ENCODE results near the gene PLD5. TPM values are rescaled to one million over a fixed set of nuclear protein-coding genes. Genes with fewer than 3 reads are reported as not detected.

Gene PLD5
- not detected in 2 replicates for total RNA-seq

GRCh38 chr1:242524571-242525359 is at the start of gene PLD5:
PLD5 (minus strand) TSS chr1:242524697.

Measured in mammary microvascular endothelial cell (primary cell).